GM12878 (cell line): Measurements from ENCODE around the gene ELF2. TPM values are rescaled to one million over a fixed set of nuclear protein-coding genes. Genes with fewer than 3 reads are reported as not detected.

Source experiments
- ATAC-seq: fragments of 200-7000 bp; cut with Tn5 transposase; 3 replicates; pipeline ENCODE4 v1.9.1; 2020; ENCODE audit warnings: mild to moderate bottlenecking, moderate library complexity
- BruUV-seq: library from RNA; stranded (reverse); fragments of 400-500 nt; replicated peaks from 2 replicates; lab custom pipeline; 2021; lab: Mats Ljungman, UMichigan
- CTCF ChIA-PET: fragments of 300-600 bp; sonication (Branson Sonifier 250); formaldehyde crosslinking; extraction: SDS; loops from one replicate; lab custom pipeline; 2021; ENCODE audit warnings: inconsistent platforms; lab: Yijun Ruan, JAX
- POLR2A ChIA-PET: fragments of 350-600 bp; formaldehyde crosslinking; extraction: SDS; loops from one replicate; lab custom pipeline; 2021; ENCODE audit warnings: inconsistent platforms; lab: Charles Lee
- RAD21 ChIA-PET: fragments of 300-600 bp; sonication (Branson Sonifier 250); formaldehyde crosslinking; loops from one replicate; lab custom pipeline; 2023; ENCODE audit warnings: antibody characterized with exemption; ENCODE audit not compliant: unreplicated experiment; lab: Charles Lee
- SMC1A ChIA-PET: fragments of 300-600 bp; sonication (Branson Sonifier 250); formaldehyde crosslinking; loops from one replicate; lab custom pipeline; 2023; ENCODE audit not compliant: unreplicated experiment, uncharacterized antibody; lab: Charles Lee
- DNase-seq: peaks from one replicate; pipeline ENCODE4 v3.0.0-alpha.2; 2011; ENCODE audit warnings: low read depth, low spot score
- FAIRE-seq: peaks from 3 replicates; lab custom pipeline; 2011; peaks lifted over from hg19 to GRCh38; lab: Jason Lieb, UNC
- H2AFZ ChIP-seq: 2 replicates; pipeline ENCODE4 v1.6.0; 2011; ENCODE audit warnings: low read depth, low read length, control low read depth; ENCODE audit not compliant: control insufficient read depth
- H3K27ac ChIP-seq: 2 replicates; pipeline ENCODE4 v1.5.1; 2011; ENCODE audit warnings: control low read depth; ENCODE audit not compliant: control insufficient read depth, insufficient read depth
- H3K27me3 ChIP-seq, 2 experiments: replicated peaks in 1 of 2; 2 replicates each; pipeline versions ENCODE4 v1.6.0 to v1.6.1; 2011; ENCODE audit warnings: low read length in 1 of 2; ENCODE audit not compliant: control insufficient read depth in 2 of 2, insufficient read depth in 2 of 2
- H3K36me3 ChIP-seq, 2 experiments: 2 replicates each; pipeline ENCODE4 v1.5.1; 2011; ENCODE audit warnings: low read length in 1 of 2; ENCODE audit not compliant: control insufficient read depth in 2 of 2, insufficient read depth in 2 of 2
- H3K4me1 ChIP-seq: 2 replicates; pipeline ENCODE4 v1.6.1; 2011; ENCODE audit warnings: mild to moderate bottlenecking, low read length, moderate library complexity, mixed read lengths; ENCODE audit not compliant: control insufficient read depth, insufficient read depth
- H3K4me2 ChIP-seq: 2 replicates; pipeline ENCODE4 v1.6.0; 2011; ENCODE audit warnings: control low read depth; ENCODE audit not compliant: control insufficient read depth, insufficient read depth
- H3K4me3 ChIP-seq: fragments of 200-600 bp; sonication (generic); 2 replicates; pipeline ENCODE4 v1.5.1; 2016
- H3K79me2 ChIP-seq: 2 replicates; pipeline ENCODE4 v1.6.0; 2011; ENCODE audit warnings: low read length; ENCODE audit not compliant: control insufficient read depth, insufficient read depth
- H3K9ac ChIP-seq: 2 replicates; pipeline ENCODE4 v1.8.0; 2011; ENCODE audit warnings: low read length, control low read depth, mixed read lengths; ENCODE audit not compliant: control insufficient read depth, insufficient read depth
- H3K9me3 ChIP-seq: replicated peaks from 3 replicates; pipeline ENCODE4 v1.5.1; 2011; ENCODE audit warnings: mild to moderate bottlenecking, low read length; ENCODE audit not compliant: control insufficient read depth, insufficient read depth
- H4K20me1 ChIP-seq: 2 replicates; pipeline ENCODE4 v1.6.0; 2011; ENCODE audit not compliant: control insufficient read depth, insufficient read depth
- RUNX3 ChIP-seq: IDR thresholded peaks from 2 replicates; pipeline ENCODE4 v1.6.1; 2012; ENCODE audit warnings: low read length, inconsistent platforms
- SIX5 ChIP-seq: IDR thresholded peaks from 2 replicates; pipeline ENCODE4 v1.6.1; 2011; ENCODE audit warnings: mild to moderate bottlenecking, low read depth, low read length, moderate library complexity; ENCODE audit not compliant: severe bottlenecking
- SPI1 ChIP-seq: IDR thresholded peaks from 2 replicates; pipeline ENCODE4 v1.6.1; 2011; ENCODE audit warnings: low read depth, mild to moderate bottlenecking, low read length, moderate library complexity, borderline replicate concordance; ENCODE audit not compliant: insufficient read depth
- SUPT20H ChIP-seq: IDR thresholded peaks from 2 replicates; pipeline ENCODE4 v1.6.1; 2011; ENCODE audit warnings: low read depth, mild to moderate bottlenecking, low read length, moderate library complexity, borderline replicate concordance; ENCODE audit not compliant: control insufficient read depth
- WGBS: methylation state at CpG from one replicate; pipeline ENCODE4 v1.1.6; 2016; ENCODE audit warnings: low lambda C conversion rate; ENCODE audit not compliant: insufficient replicate concordance, insufficient coverage; ENCODE audit errors: missing lambda C conversion rate; 5-methylcytosine and 5-hydroxymethylcytosine counted together
- in situ Hi-C: fragments of 300-500 bp; cut with MboI; formaldehyde crosslinking; loops from 9 replicates; pipeline ENCODE4 v1.14.3; 2018; ENCODE audit warnings: mixed read lengths
- intact Hi-C: fragments of 100-400 bp; cut with micrococcal nuclease; formaldehyde crosslinking; loops from one replicate; pipeline ENCODE4 v1.14.2; 2022; ENCODE audit not compliant: unreplicated experiment
- polyA plus RNA-seq, 11 experiments: library from polyadenylated mRNA; depleted of rRNA in 4 of 11; unstranded in 6 of 11; stranded (reverse) in 5 of 11; fragments of >200 nt; fragmentation: Nextera tagmentation in 4 of 11; fragmentation: Illumina TruSeq in 1 of 11; extraction: Ambion mirVana in 4 of 11; extraction: Trizol in 1 of 11; gene quantifications; 1 replicate in 1 of 11; 2 replicates in 10 of 11; pipeline versions ENCODE4 v1.2.1 to v1.2.3, GENCODE V29; 2011 to 2016; ENCODE audit warnings: inconsistent platforms in 2 of 11, missing spikeins in 2 of 11, low read depth in 1 of 11
- total RNA-seq, 4 experiments: library from RNA; depleted of rRNA in 3 of 4; stranded (reverse); fragments of >200 nt in 3 of 4; fragmentation: Illumina TruSeq in 1 of 4; extraction: Trizol in 1 of 4; gene quantifications; 2 replicates each; pipeline versions ENCODE4 v1.2.1 to v1.2.3, GENCODE V29; 2013 to 2021

ELF2 gene
- total and polyA plus RNA-seq, 10 of the 15 experiments (the other 5 are each of a cell fraction or from before 2014, with no cell fraction given), result 10.5 to 30.1 (median 20.5) TPM

GRCh38 chr4:139142980-139143379, 34.0 kb downstream of the ELF2 start:
- in situ Hi-C loops, result no loop called here
- CTCF ChIA-PET, result interaction anchor here (1.4 kb wide), 1 partner anchor 15 kb away, joined by 5 read pairs; no protein-coding TSS in a partner anchor
- FAIRE-seq, result no peak
- WGBS, result 0% methylated on average over 2 of the region's 2 CpGs
- SMC1A ChIA-PET, result interaction anchor here (0.9 to 1.8 kb wide), 3 partner anchors 10 to 43 kb away, joined by 3 to 7 read pairs (median 4); no protein-coding TSS in a partner anchor
- peak; percentile 60 for TF ChIP-seq RUNX3
- no peak for TF ChIP-seq SPI1
- TF ChIP-seq, all 136 proteins: peak for 1
- no peaks in the 10 kb centered on the region for H3K27me3 ChIP-seq
- H3K36me3 ChIP-seq, result no peaks in the 10 kb centered on the region
- ChIA-PET RAD21 (interaction anchor here (1.3 kb wide), 1 partner anchor 35 kb away, joined by 3 read pairs; the partner anchor contains the start of gene ELF2), POLR2A (no interaction called here)
- no peaks in the 10 kb centered on the region for H3K4me1 ChIP-seq
- no peak overlapping the region for H3K4me2 ChIP-seq
- DNase-seq (no peak), ATAC-seq (no peak)
- no peaks in the 10 kb centered on the region; the same call in 1 of the 2 replicates for H4K20me1 ChIP-seq
- no peaks in the 10 kb centered on the region for H3K9me3 ChIP-seq
- no TSS peak for BruUV-seq
- no peak overlapping the region for H3K27ac ChIP-seq
- H3K79me2 ChIP-seq, result no peaks in the 10 kb centered on the region
- H3K9ac ChIP-seq, result no peak overlapping the region
- intact Hi-C loops, result no loop called here
- H2AFZ ChIP-seq, result no peak overlapping the region
- H3K4me3 ChIP-seq, result no peak overlapping the region

- in situ Hi-C loops (no loop called here), intact Hi-C loops (no loop called here)
- ChIA-PET SMC1A (interaction anchor here (0.6 to 1.8 kb wide), 3 partner anchors 11 to 44 kb away, joined by 3 to 7 read pairs (median 4); no protein-coding TSS in a partner anchor), POLR2A (no interaction called here), CTCF (interaction anchor here (0.7 to 2.0 kb wide), 4 partner anchors 10 to 36 kb away, joined by 3 to 5 read pairs (median 4); no protein-coding TSS in a partner anchor), RAD21 (interaction anchor here (0.8 to 1.3 kb wide), 2 partner anchors 35 to 154 kb away, joined by 3 read pairs; partner anchors contain the start of gene ELF2)
- Histone ChIP-seq H3K9me3 (no peaks in the 10 kb centered on the region), H3K9ac (no peak overlapping the region), H3K4me2 (no peak overlapping the region), H3K4me3 (no peak overlapping the region), H4K20me1 (no peaks in the 10 kb centered on the region; the same call in 1 of the 2 replicates), H3K27ac (no peak overlapping the region), H3K27me3 (no peaks in the 10 kb centered on the region), H2AFZ (no peak overlapping the region), H3K79me2 (no peaks in the 10 kb centered on the region), H3K4me1 (no peaks in the 10 kb centered on the region), H3K36me3 (no peaks in the 10 kb centered on the region)
- ATAC-seq (peak; percentile 75), FAIRE-seq (no peak), DNase-seq (peak; percentile 15)
- WGBS, result 0% methylated on average over 1 of the region's 1 CpG
- TF ChIP-seq SIX5 (no peak), RUNX3 (peak; percentile 38; the same call in 1 of the 2 replicates), SUPT20H (no peak)
- no TSS peak for BruUV-seq
These were observed 34.9 kb downstream of the ELF2 start for GRCh38 chr4:139142087-139142486.
